Mammary epithelial cell (primary cell): ENCODE results near the gene HEBP1.

ENCODE experiments used
- CTCF ChIP-seq, 2 donors: IDR thresholded peaks in 1 of 2; conservative IDR thresholded peaks in 1 of 2; 2 replicates each; pipeline ENCODE4 v1.5.1; 2011 to 2012; ENCODE audit warnings: inconsistent platforms in 2 of 2, low read length in 2 of 2, mild to moderate bottlenecking in 2 of 2, control low read depth in 1 of 2, low read depth in 1 of 2; ENCODE audit not compliant: insufficient read depth in 1 of 2; ENCODE audit errors: extremely low read depth in 1 of 2
- EZH2 ChIP-seq: IDR thresholded peaks from 2 replicates; pipeline ENCODE4 v1.6.1; 2012; ENCODE audit warnings: low read length, inconsistent platforms, borderline replicate concordance

- TF ChIP-seq CTCF (conservative IDR thresholded peaks at IDR 0.05 in 1 of 2, IDR thresholded peaks at IDR 0.05 in 1 of 2; ENCODE audit: extremely low read depth in 1 of 2, insufficient read depth in 1 of 2, low read depth in 1 of 2, low read length in 2 of 2) (no peak), EZH2 (no peak)
Measured at GRCh38 chr12:12927211-12928079, 72.6 kb downstream of the HEBP1 start.
